ENCODE data around the gene ZNF845.

DNA sequence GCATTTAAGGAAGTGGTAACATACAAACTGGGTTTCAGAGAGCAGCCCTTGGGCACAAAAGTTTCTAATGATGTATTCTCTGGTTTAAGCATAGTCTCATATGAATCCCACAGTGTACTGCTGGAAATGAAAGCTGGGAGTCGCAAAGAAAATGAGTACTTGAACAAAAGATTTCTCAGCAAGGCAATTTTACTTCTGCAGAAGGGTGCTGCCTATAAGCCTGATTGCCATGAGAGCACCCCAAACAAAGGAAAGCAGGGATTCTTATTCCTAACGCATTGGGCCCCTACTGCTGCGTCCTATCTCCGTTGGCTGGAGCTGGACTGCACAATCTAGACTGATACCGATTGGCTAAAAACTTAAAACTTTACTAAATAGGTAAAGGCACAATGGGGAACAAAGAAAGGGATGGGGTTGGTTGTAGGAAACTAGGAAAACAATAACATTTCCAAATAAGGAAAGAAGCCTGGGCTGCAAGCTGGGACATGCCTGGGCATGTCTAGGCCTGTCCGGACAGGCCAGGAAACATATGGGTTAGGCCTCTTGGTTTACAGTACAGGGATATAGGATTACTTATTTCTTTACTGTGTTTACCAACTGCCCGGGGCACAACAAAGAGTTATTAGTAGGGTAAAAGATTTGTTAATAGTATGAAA is 38.6 kb upstream of the ZNF845 start:
- no peak for TF ChIP-seq POLR2A (IDR thresholded peaks at IDR 0.05)
- TF ChIP-seq, protein P1, sequence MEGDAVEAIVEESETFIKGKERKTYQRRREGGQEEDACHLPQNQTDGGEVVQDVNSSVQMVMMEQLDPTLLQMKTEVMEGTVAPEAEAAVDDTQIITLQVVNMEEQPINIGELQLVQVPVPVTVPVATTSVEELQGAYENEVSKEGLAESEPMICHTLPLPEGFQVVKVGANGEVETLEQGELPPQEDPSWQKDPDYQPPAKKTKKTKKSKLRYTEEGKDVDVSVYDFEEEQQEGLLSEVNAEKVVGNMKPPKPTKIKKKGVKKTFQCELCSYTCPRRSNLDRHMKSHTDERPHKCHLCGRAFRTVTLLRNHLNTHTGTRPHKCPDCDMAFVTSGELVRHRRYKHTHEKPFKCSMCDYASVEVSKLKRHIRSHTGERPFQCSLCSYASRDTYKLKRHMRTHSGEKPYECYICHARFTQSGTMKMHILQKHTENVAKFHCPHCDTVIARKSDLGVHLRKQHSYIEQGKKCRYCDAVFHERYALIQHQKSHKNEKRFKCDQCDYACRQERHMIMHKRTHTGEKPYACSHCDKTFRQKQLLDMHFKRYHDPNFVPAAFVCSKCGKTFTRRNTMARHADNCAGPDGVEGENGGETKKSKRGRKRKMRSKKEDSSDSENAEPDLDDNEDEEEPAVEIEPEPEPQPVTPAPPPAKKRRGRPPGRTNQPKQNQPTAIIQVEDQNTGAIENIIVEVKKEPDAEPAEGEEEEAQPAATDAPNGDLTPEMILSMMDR (IDR thresholded peaks at IDR 0.05), result no peak

Measured in body of pancreas (tissue), 4 donors.